Adipocyte (in vitro differentiated cells): ENCODE data around the gene PTGIR.

Experiments used
- DNase-seq: peaks from one replicate; pipeline ENCODE4 v3.0.0-alpha.2; 2015; ENCODE audit warnings: low read depth
- H3K27me3 ChIP-seq: replicated peaks from 2 replicates; pipeline ENCODE4 v1.7.0; 2013; ENCODE audit warnings: mild to moderate bottlenecking, low read length, moderate library complexity; ENCODE audit not compliant: control insufficient read depth, insufficient read depth
- H3K36me3 ChIP-seq: 2 replicates; pipeline ENCODE4 v1.7.0; 2013; ENCODE audit warnings: low read length, mild to moderate bottlenecking, moderate library complexity; ENCODE audit not compliant: control insufficient read depth, insufficient read depth, severe bottlenecking
- H3K4me1 ChIP-seq: 2 replicates; pipeline ENCODE4 v1.7.0; 2013; ENCODE audit warnings: mild to moderate bottlenecking, low read length, moderate library complexity; ENCODE audit not compliant: control insufficient read depth, insufficient read depth
- H3K4me3 ChIP-seq: 2 replicates; pipeline ENCODE4 v1.7.0; 2013; ENCODE audit warnings: mild to moderate bottlenecking, low read length, moderate library complexity
- H3K9ac ChIP-seq: 2 replicates; pipeline ENCODE4 v1.7.0; 2013; ENCODE audit warnings: mild to moderate bottlenecking, low read length, moderate library complexity
- H3K9me3 ChIP-seq: 2 replicates; pipeline ENCODE4 v1.7.0; 2013; ENCODE audit warnings: mild to moderate bottlenecking, low read length, moderate library complexity; ENCODE audit not compliant: control insufficient read depth

PTGIR gene

DNA sequence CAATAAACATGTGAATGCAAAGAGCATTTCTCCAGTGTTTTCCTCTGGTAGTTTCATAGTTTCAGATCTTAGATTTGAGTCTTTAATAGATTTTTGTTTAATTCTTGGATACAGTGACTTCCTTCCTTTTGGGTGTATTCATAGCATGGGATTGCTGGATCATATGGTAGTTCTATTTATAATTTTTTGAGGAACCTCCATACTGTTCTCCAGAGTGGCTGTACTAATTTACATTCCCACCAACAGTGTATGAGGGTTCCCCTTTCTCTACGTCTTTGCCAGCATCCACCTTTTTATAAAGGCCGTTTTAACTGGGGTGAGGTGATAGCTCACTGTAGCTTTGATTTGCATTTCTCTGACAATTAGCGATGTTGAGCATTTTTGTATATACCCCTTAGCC is 33.0 kb downstream of the PTGIR start:
- Histone ChIP-seq H3K9me3 (no peaks in the 10 kb centered on the region), H3K36me3 (no peaks in the 10 kb centered on the region), H3K9ac (no peak overlapping the region), H3K4me3 (no peak overlapping the region), H3K4me1 (peaks cover 2% of the 10 kb centered on the region), H3K27me3 (no peaks in the 10 kb centered on the region)
- no peak for DNase-seq

DNA sequence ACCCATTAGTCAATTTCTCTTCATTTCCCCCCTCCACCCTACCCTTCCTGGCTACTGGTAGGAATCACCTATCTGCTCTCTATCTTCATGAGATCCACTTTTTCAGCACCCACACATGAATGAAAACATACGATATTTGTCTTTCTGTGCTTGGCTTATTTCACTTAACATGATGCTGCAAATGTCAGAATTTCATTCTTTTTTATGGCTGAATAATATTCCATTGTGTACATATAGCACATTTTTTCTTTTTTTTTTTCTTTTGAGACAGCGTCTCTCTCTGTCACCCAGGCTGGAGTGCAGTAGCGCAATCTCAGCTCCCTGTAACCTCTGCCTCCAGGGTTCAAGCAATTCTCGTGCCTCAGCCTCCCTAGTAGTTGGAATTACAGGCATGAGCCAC is 33.6 kb downstream of the PTGIR start:
- Histone ChIP-seq H3K4me3 (no peak overlapping the region), H3K4me1 (peaks cover 2% of the 10 kb centered on the region), H3K27me3 (no peaks in the 10 kb centered on the region), H3K9me3 (no peaks in the 10 kb centered on the region), H3K9ac (no peak overlapping the region), H3K36me3 (no peaks in the 10 kb centered on the region)
- DNase-seq: no peak

DNA sequence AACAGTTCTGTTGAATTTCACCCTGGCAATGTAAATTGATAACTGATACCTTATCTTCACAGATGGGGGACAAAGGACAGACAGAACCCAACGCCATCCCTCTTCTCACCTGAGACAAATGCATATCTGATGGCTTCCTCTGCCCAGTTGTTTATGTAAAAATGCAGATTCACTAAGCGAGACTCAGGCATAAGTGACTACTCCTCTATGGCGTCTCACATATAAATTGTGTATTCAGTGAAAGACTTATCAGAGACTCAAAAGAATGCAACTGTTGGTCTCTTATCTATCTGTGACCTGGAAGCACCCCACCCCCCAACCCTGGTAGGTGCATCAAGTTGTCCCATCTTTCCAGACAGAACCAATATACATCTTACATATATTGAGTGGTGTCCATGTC is 37.0 kb downstream of the PTGIR start:
- H3K9ac ChIP-seq: no peak overlapping the region
- H3K9me3 ChIP-seq: no peaks in the 10 kb centered on the region
- H3K4me3 ChIP-seq: no peak overlapping the region
- no peak for DNase-seq
- no peaks in the 10 kb centered on the region for H3K27me3 ChIP-seq
- H3K36me3 ChIP-seq: no peaks in the 10 kb centered on the region
- no peaks in the 10 kb centered on the region for H3K4me1 ChIP-seq

DNA sequence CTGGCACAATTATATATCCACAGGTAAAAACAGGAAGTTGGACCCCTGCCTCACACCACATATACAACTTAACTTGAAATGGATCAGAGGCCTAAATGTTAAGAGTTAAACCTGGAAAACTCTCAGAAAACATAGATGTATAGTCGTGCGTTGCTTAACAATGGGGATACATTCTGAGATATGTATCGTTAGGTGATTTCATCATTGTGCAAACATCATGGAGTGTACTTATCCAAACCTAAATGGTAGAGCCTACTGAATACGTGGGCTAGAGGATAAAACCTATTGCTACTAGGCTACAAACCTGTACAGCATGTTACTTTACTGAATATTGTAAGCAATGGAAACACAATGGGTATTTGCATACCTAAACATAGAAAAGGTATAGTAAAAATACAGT is 38.6 kb downstream of the PTGIR start:
- no peaks in the 10 kb centered on the region for H3K4me1 ChIP-seq
- no peaks in the 10 kb centered on the region for H3K27me3 ChIP-seq
- H3K9ac ChIP-seq: no peak overlapping the region
- DNase-seq: no peak
- no peaks in the 10 kb centered on the region for H3K36me3 ChIP-seq
- no peak overlapping the region for H3K4me3 ChIP-seq
- no peaks in the 10 kb centered on the region for H3K9me3 ChIP-seq

DNA sequence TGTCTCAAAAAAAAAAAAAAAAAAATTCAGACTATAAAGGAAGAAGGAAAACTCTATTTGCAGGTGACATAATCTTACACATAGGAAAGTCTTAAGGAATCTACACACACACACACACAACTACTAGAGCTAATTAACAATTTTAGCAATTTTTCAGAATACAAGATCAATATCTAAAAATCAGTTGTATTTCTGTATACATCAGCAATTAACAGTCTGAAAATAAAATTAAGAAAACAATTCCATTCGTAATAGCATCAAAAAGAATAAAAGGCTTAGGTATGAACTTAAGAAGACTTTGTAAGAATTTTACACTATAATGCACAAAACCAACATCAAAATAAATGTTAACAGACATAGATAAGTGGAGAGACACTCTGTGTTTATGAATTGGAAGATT is 39.4 kb downstream of the PTGIR start:
- Histone ChIP-seq H3K36me3 (no peaks in the 10 kb centered on the region), H3K9me3 (no peaks in the 10 kb centered on the region), H3K9ac (no peak overlapping the region), H3K4me3 (no peak overlapping the region), H3K4me1 (no peaks in the 10 kb centered on the region), H3K27me3 (no peaks in the 10 kb centered on the region)
- DNase-seq: no peak

DNA sequence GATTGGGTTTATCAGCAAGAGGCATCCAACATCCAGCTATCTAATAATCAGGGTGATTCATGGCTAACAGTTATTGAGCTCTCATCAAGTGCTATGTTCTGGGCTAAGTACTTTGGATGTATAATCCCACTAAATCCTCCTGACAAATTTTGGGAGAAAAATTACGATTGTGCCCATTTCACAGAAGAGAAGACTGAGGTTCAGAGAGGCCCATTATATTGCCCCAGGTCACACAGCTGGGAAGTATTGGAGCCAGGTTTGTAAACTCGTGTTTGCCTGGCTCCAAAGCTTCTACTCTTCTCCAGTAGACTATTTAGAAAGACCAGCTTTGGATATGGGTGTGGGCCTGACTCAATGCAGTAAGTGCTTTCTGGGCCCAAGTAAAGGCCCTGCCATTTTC is 44.6 kb downstream of the PTGIR start:
- Histone ChIP-seq H3K9ac (no peak overlapping the region), H3K36me3 (no peaks in the 10 kb centered on the region), H3K4me3 (no peak overlapping the region), H3K27me3 (no peaks in the 10 kb centered on the region), H3K4me1 (no peaks in the 10 kb centered on the region), H3K9me3 (no peaks in the 10 kb centered on the region)
- DNase-seq: no peak

DNA sequence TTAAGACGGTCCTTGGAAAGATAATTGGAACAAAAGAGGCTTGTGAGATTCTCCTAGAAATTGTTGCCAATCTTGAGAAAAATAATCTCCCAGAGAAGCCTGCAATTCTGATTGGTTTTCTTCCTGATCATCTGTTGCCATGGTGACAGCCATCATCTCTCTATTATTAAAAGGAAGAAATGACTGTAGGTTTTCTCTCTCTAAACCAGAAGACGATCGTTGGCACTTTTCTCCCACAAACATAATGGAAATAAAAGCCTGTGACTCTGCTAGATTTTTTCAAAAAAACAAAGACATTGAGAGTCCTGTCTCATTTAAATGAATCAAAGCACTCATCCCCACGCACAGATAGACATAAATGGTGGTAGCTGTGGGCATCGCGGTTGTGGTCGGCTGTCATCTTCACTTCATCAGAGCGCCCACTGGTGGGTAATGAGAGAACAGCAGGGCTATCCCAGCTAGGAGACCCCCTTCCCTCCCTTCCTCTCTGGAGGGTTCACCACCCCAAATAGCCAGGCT is 45.5 kb downstream of the PTGIR start:
- no peaks in the 10 kb centered on the region for H3K36me3 ChIP-seq
- H3K4me1 ChIP-seq: peaks cover 2% of the 10 kb centered on the region
- peak; percentile 10 for DNase-seq
- no peaks in the 10 kb centered on the region for H3K9me3 ChIP-seq
- H3K4me3 ChIP-seq: no peak overlapping the region
- H3K27me3 ChIP-seq: no peaks in the 10 kb centered on the region
- no peak overlapping the region for H3K9ac ChIP-seq

DNA sequence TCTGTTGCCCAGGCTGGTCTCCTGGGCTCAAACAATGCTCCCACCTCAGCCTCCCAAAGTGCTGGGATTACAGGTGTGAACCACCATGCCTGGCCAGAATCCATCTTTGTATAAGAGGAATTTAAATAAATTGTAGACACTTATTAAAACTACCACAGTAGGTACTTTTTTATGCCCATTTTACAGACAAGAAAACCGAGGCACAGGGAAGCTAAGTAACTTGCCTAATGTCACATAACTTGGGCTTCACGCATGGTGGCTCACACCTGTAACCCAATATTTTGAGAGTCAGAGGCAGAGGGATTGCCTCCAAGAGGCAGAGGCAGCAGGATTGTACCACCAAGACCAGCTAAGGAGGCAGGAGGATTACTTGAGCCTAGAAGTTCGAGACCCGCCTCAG is 46.4 kb downstream of the PTGIR start:
- Histone ChIP-seq H3K9ac (no peak overlapping the region), H3K4me3 (no peak overlapping the region), H3K36me3 (no peaks in the 10 kb centered on the region), H3K4me1 (peaks cover 3% of the 10 kb centered on the region), H3K9me3 (no peaks in the 10 kb centered on the region), H3K27me3 (no peaks in the 10 kb centered on the region)
- DNase-seq: no peak

DNA sequence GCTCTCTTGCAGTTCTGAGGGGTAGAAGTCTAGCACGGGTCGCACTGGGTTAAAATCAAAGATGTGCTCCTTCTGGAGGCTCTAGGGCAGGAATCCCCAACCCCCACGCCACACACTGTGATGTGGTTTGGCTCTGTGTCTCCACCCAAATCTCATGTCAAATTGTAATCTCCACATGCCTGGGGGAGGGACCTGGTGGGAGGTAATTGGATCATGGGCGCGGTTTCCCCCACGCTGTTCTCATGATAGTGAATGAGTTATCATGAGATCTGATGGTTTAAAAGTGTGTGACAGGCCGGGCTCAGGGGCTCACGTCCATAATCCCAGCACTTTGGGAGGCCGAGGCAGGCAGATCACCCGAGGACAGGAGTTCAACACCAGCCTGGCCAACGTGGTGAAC is 50.4 kb downstream of the PTGIR start:
- Histone ChIP-seq H3K4me3 (no peak overlapping the region), H3K27me3 (no peaks in the 10 kb centered on the region), H3K36me3 (no peaks in the 10 kb centered on the region), H3K9ac (no peak overlapping the region), H3K4me1 (peaks cover 3% of the 10 kb centered on the region), H3K9me3 (no peaks in the 10 kb centered on the region)
- peak; percentile 25 for DNase-seq

DNA sequence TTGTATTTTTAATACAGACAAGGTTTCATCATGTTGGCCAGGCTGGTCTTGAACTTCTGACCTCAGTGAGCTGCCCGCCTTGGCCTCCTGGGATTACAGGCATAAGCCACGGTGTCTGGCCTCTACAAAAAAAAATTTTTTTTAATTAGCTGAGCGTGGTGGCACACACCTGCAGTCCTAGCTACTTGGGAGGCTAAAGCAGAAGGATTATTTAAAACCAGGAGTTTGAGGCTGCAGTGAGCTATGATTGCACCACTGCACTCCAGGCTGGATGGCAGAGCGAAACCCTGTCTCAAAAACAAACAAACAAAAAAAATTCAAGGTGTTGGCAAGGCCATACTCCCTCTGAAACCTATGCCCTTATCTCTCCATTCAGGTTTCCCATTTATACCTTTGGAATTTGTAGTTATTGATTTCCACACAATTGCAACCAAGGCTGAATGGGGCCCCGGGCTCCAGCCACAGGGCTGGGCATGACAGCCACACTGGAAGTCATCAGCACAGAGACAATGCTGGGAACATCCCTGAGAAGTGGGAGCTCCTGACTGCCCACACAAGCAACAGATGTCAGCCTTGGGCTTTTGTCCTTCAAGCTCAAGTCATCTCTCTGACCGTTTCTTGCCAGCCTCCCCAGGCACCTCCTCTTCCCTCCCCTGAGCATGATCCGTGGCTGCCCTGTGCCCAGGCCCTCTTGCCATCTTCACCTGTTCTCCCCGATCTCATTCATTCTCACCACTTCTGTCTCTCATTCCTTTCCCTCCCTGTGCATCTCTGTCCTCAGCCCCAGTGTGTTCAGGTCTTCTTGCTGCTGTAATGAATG is 51.0 kb downstream of the PTGIR start:
- peaks cover 3% of the 10 kb centered on the region for H3K9me3 ChIP-seq

DNA sequence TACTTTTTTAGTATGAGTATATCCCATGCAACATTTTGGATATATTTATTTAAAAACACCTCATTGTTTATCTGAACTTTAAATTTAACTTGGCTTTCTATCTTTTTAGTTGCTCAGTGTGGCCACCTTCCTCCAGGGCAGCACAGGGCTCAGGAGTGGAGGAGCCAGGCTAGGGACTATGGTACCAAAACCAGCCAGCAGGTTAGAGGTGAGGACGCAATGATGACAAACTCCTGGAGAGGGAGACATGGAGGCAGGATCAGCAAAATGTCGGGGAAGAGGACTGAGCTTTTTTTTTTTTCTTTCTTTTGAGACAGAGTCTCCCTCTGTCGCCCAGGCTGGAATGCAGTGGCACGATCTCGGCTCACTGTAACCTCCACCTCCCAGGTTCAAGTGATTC is 53.4 kb downstream of the PTGIR start:
- no peak overlapping the region for H3K4me3 ChIP-seq
- H3K9ac ChIP-seq: no peak overlapping the region
- H3K4me1 ChIP-seq: peaks cover 3% of the 10 kb centered on the region
- no peaks in the 10 kb centered on the region for H3K27me3 ChIP-seq
- peak; percentile 2 for DNase-seq
- H3K9me3 ChIP-seq: peaks cover 3% of the 10 kb centered on the region
- no peaks in the 10 kb centered on the region for H3K36me3 ChIP-seq

More for the DNA sequence above, 51.0 kb downstream of the PTGIR start:
- H3K4me3 ChIP-seq: no peak overlapping the region
- no peaks in the 10 kb centered on the region for H3K36me3 ChIP-seq
- peaks cover 3% of the 10 kb centered on the region for H3K4me1 ChIP-seq
- no peaks in the 10 kb centered on the region for H3K27me3 ChIP-seq
- no peak overlapping the region for H3K9ac ChIP-seq
- DNase-seq: no peak
